Aorta (tissue), 5 donors: ENCODE data around the gene PGAM4. TPM values are rescaled to one million over a fixed set of nuclear protein-coding genes. Genes with fewer than 3 reads are reported as not detected.

ENCODE experiments used
- ATAC-seq: fragments of 200-7000 bp; cut with Tn5 transposase; one replicate; pipeline ENCODE4 v1.9.1; 2022; ENCODE audit warnings: moderate library complexity; ENCODE audit not compliant: low FRiP score
- DNase-seq, 2 donors: peaks; one replicate each; pipeline ENCODE4 v3.0.0-alpha.2; 2020
- H3K27ac ChIP-seq, 2 donors: one replicate each; pipeline ENCODE4 v1.5.1; 2013; ENCODE audit warnings: low read length in 2 of 2, mild to moderate bottlenecking in 2 of 2, moderate library complexity in 2 of 2, control low read depth in 1 of 2, inconsistent platforms in 1 of 2, low read depth in 1 of 2
- H3K27me3 ChIP-seq, 2 donors: one replicate each; pipeline ENCODE4 v1.6.1; 2013; ENCODE audit warnings: control low read depth in 1 of 2, low read length in 1 of 2, mild to moderate bottlenecking in 1 of 2, moderate library complexity in 1 of 2; ENCODE audit not compliant: insufficient read depth in 2 of 2, control insufficient read depth in 1 of 2
- H3K36me3 ChIP-seq, 2 donors: one replicate each; pipeline ENCODE4 v1.6.1; 2013; ENCODE audit warnings: control low read depth in 1 of 2, low read length in 1 of 2, mild to moderate bottlenecking in 1 of 2; ENCODE audit not compliant: insufficient read depth in 2 of 2, control insufficient read depth in 1 of 2
- H3K4me1 ChIP-seq, 2 donors: one replicate each; pipeline ENCODE4 v1.6.1; 2013; ENCODE audit warnings: low read length in 2 of 2, control low read depth in 1 of 2, mild to moderate bottlenecking in 1 of 2, moderate library complexity in 1 of 2; ENCODE audit not compliant: insufficient read depth in 2 of 2, control insufficient read depth in 1 of 2
- H3K4me3 ChIP-seq, 2 donors: one replicate each; pipeline ENCODE4 v1.5.1; 2013; ENCODE audit warnings: low read length in 2 of 2, control low read depth in 1 of 2, mild to moderate bottlenecking in 1 of 2
- H3K9me3 ChIP-seq: one replicate; pipeline ENCODE4 v1.6.1; 2013; ENCODE audit warnings: mild to moderate bottlenecking, low read length; ENCODE audit not compliant: control insufficient read depth
- WGBS, 2 donors: extraction: QIAGEN DNeasy Blood & Tissue Kit; methylation state at CpG; one replicate each; pipeline ENCODE4 v1.1.7; 2013; 5-methylcytosine and 5-hydroxymethylcytosine counted together
- intact Hi-C, 2 donors: fragments of 100-400 bp; cut with DNase I; formaldehyde crosslinking; loops; one replicate each; pipeline versions ENCODE4 v1.14.2 to v1.15.0; 2022
- long read RNA-seq, 2 donors: library from polyadenylated mRNA; unstranded; transcript quantifications; one replicate each; pipeline ENCODE4 v2.0.0, GENCODE V29; 2020 to 2021
- polyA plus RNA-seq, 2 donors: library from polyadenylated mRNA; stranded (reverse); fragments of 200-250 nt; gene quantifications; one replicate each; pipeline ENCODE4 v1.2.3, GENCODE V29; 2013
- total RNA-seq, 2 donors: library from RNA; stranded (reverse); fragmentation: NEBNext Ultra II Directional; extraction: Animal tissue kit (Norgen Biotek cat#: 25700); gene quantifications; one replicate each; pipeline ENCODE4 v1.2.1, GENCODE V29; 2021
- donor health status: healthy with polysubstance abuse.
- donor health status: Bipolar disorder and iron deficiency.
- donor health status: DM: no; HTN: no; CAD: no.
- donor health status: DM: no; HTN: no; CAD: no.
- donor health status: DM: yes; HTN: yes; CAD: no.

The PGAM4 gene
- total RNA-seq = not detected
- not detected for polyA plus RNA-seq
- long read RNA-seq, donor 1 = 0 reads
- long read RNA-seq, donor 2 = 0 reads

- Histone ChIP-seq H3K27ac (no peak within 1 kb of the TSS), H3K36me3 (no peaks in the 10 kb centered on the region), H3K4me1 (no peaks in the 10 kb centered on the region), H3K4me3 (no peak within 1 kb of the TSS), H3K9me3 (no peaks in the 10 kb centered on the region), H3K27me3 (no peaks in the 10 kb centered on the region)
- intact Hi-C loops = no loop called here
- ATAC-seq (no peak), DNase-seq (no peak)
- WGBS, 2 donors = 94 to 98% methylated on average over 13 of the region's 13 CpGs
Observed at GRCh38 chrX:77969538-77969937, at the start of gene PGAM4. TSS of gene PGAM4 (minus strand) at chrX:77969638. CDS start at chrX:77969638, 0 bp downstream.

GRCh38 chrX:78011846-78012245 lies 42.4 kb upstream of the PGAM4 start:
- H3K36me3 ChIP-seq = no peaks in the 10 kb centered on the region
- WGBS, 2 donors = 57 to 96% methylated on average over 1 of the region's 1 CpG
- intact Hi-C loops = no loop called here
- H3K27me3 ChIP-seq = no peaks in the 10 kb centered on the region
- H3K27ac ChIP-seq = no peak overlapping the region
- no peak overlapping the region for H3K4me3 ChIP-seq
- no peaks in the 10 kb centered on the region for H3K4me1 ChIP-seq
- DNase-seq (no peak), ATAC-seq (no peak)
- H3K9me3 ChIP-seq = no peaks in the 10 kb centered on the region

- Histone ChIP-seq H3K36me3 (no peaks in the 10 kb centered on the region), H3K9me3 (no peaks in the 10 kb centered on the region), H3K27ac (no peak overlapping the region), H3K4me3 (no peak overlapping the region), H3K4me1 (no peaks in the 10 kb centered on the region), H3K27me3 (no peaks in the 10 kb centered on the region)
- 84 to 99% methylated on average over 4 of the region's 4 CpGs for WGBS, 2 donors
- no peak for ATAC-seq
- intact Hi-C loops = no loop called here
- no peak for DNase-seq
Observed at GRCh38 chrX:77979870-77980269, 10.4 kb upstream of the PGAM4 start.

- intact Hi-C loops = no loop called here
- Histone ChIP-seq H3K36me3 (no peaks in the 10 kb centered on the region), H3K27ac (no peak overlapping the region)
Observed at GRCh38 chrX:77977518-77977917, 8.1 kb upstream of the PGAM4 start.

GRCh38 chrX:77977095-77977494 lies 7.7 kb upstream of the PGAM4 start:
- Histone ChIP-seq H3K27ac (no peak overlapping the region), H3K27me3 (no peaks in the 10 kb centered on the region), H3K36me3 (no peaks in the 10 kb centered on the region), H3K9me3 (no peaks in the 10 kb centered on the region), H3K4me3 (no peak overlapping the region), H3K4me1 (no peaks in the 10 kb centered on the region)
- ATAC-seq (no peak), DNase-seq (no peak)
- intact Hi-C loops = no loop called here

More at GRCh38 chrX:77977518-77977917, 8.1 kb upstream of the PGAM4 start:
- no peak for DNase-seq
- ATAC-seq = no peak
- no peaks in the 10 kb centered on the region for H3K27me3 ChIP-seq
- no peaks in the 10 kb centered on the region for H3K4me1 ChIP-seq
- 82 to 97% methylated on average over 1 of the region's 1 CpG for WGBS, 2 donors
- H3K9me3 ChIP-seq = no peaks in the 10 kb centered on the region
- no peak overlapping the region for H3K4me3 ChIP-seq

- DNase-seq (no peak), ATAC-seq (no peak)
- H3K27me3 ChIP-seq = no peaks in the 10 kb centered on the region
- H3K4me3 ChIP-seq = no peak overlapping the region
- intact Hi-C loops = no loop called here
- no peaks in the 10 kb centered on the region for H3K4me1 ChIP-seq
- H3K36me3 ChIP-seq = no peaks in the 10 kb centered on the region
- whole genome bisulfite sequencing, 2 donors = 69 to 90% methylated on average over 2 of the region's 2 CpGs
- no peak overlapping the region for H3K27ac ChIP-seq
- H3K9me3 ChIP-seq = no peaks in the 10 kb centered on the region
Observed at GRCh38 chrX:77975755-77976154, 6.3 kb upstream of the PGAM4 start.

GRCh38 chrX:77967631-77968030 lies 1.8 kb downstream of the PGAM4 start:
- Histone ChIP-seq H3K36me3 (no peaks in the 10 kb centered on the region), H3K4me1 (no peaks in the 10 kb centered on the region), H3K27me3 (no peaks in the 10 kb centered on the region), H3K4me3 (no peak overlapping the region), H3K9me3 (no peaks in the 10 kb centered on the region), H3K27ac (no peak overlapping the region)
- no peak for ATAC-seq
- intact Hi-C loops = no loop called here
- WGBS, 2 donors = 69 to 81% methylated on average over 1 of the region's 1 CpG
- no peak for DNase-seq

- H3K4me1 ChIP-seq = no peaks in the 10 kb centered on the region
- intact Hi-C loops = no loop called here
- ATAC-seq (no peak), DNase-seq (no peak)
- H3K27me3 ChIP-seq = no peaks in the 10 kb centered on the region
- no peaks in the 10 kb centered on the region for H3K36me3 ChIP-seq
- no peak overlapping the region for H3K27ac ChIP-seq
- no peaks in the 10 kb centered on the region for H3K9me3 ChIP-seq
- H3K4me3 ChIP-seq = no peak overlapping the region
- 92 to 98% methylated on average over 3 of the region's 3 CpGs for WGBS, 2 donors
Observed at GRCh38 chrX:77966361-77966760, 3.1 kb downstream of the PGAM4 start.

- intact Hi-C loops = no loop called here
- no peaks in the 10 kb centered on the region for H3K27me3 ChIP-seq
- H3K36me3 ChIP-seq = no peaks in the 10 kb centered on the region
- DNase-seq = no peak
- 62% methylated on average over 13 of the region's 13 CpGs for WGBS, 2 donors
- H3K27ac ChIP-seq = peak overlapping the region in 1 of 2 donors; percentile 25
- H3K9me3 ChIP-seq = no peaks in the 10 kb centered on the region
- no peaks in the 10 kb centered on the region for H3K4me1 ChIP-seq
- ATAC-seq = no peak
- no peak overlapping the region for H3K4me3 ChIP-seq
Observed at GRCh38 chrX:77962068-77962902, 7.2 kb downstream of the PGAM4 start.
